ENCODE data around the gene SATB2.

The SATB2 gene

GRCh38 chr2:199312931-199313330 lies 144.8 kb downstream of the SATB2 start:
- H3K27ac ChIP-seq (ENCODE audit: extremely low read depth, low read depth, low read length) = no peak overlapping the region
- no peak overlapping the region for H3K4me3 ChIP-seq (ENCODE audit: low read depth, low read length)
- H3K36me3 ChIP-seq (ENCODE audit: control insufficient read depth in 2 of 2, insufficient read depth in 1 of 2, low read length in 2 of 2) = peaks cover 6 to 68% of the 10 kb centered on the region in 2 experiments; a peak in 2 of 3 replicates
- POLR2A ChIA-PET = no interaction called here
- TF ChIP-seq ZNF555 (tag by site-specific recombination; conservative IDR thresholded peaks at IDR 0.05) (no peak), ZNF221 (tag by site-specific recombination; IDR thresholded peaks at IDR 0.05; ENCODE audit: borderline replicate concordance) (no peak), SETDB1 (IDR thresholded peaks at IDR 0.05; ENCODE audit: insufficient read length, low read length) (no peak), PRDM2 (tag by site-specific recombination; IDR thresholded peaks at IDR 0.05; ENCODE audit: borderline replicate concordance) (no peak), ZNF184 (tag by site-specific recombination; IDR thresholded peaks at IDR 0.05) (no peak), ZNF223 (tag by site-specific recombination; IDR thresholded peaks at IDR 0.05) (no peak), ZNF311 (tag by site-specific recombination; IDR thresholded peaks at IDR 0.05; ENCODE audit: borderline replicate concordance) (no peak), ZNF174 (tag by site-specific recombination; IDR thresholded peaks at IDR 0.05) (no peak), ZNF24 (tag by site-specific recombination; IDR thresholded peaks at IDR 0.05) (no peak), ZNF302 (tag by site-specific recombination; IDR thresholded peaks at IDR 0.05; ENCODE audit: low read depth) (no peak), KLF7 (tag by site-specific recombination; IDR thresholded peaks at IDR 0.05; ENCODE audit: borderline replicate concordance) (no peak), ZSCAN4 (tag by site-specific recombination; IDR thresholded peaks at IDR 0.05) (no peak), ZNF548 (tag by site-specific recombination; IDR thresholded peaks at IDR 0.05) (no peak)
- H3K4me1 ChIP-seq (ENCODE audit: control insufficient read depth, insufficient read depth, low read length) = 0 out of 2 replicates have a peak, but pooled peaks cover 2% of the 10 kb centered on the region
- CTCF ChIA-PET = no interaction called here
- H3K9me3 ChIP-seq (ENCODE audit: control insufficient read depth, insufficient read depth, low read depth, low read length) = no peaks in the 10 kb centered on the region

GRCh38 chr2:199310771-199311585 lies 146.8 kb downstream of the SATB2 start:
- peaks cover 2% of the 10 kb centered on the region; the same call in 1 of the 2 replicates for H3K4me1 ChIP-seq (ENCODE audit: control insufficient read depth, insufficient read depth, low read length)
- ChIA-PET CTCF (interaction anchor here (0.7 kb wide), 1 partner anchor 86 kb away, joined by 3 read pairs; no protein-coding TSS in a partner anchor), POLR2A (no interaction called here)
- no peak overlapping the region for H3K4me3 ChIP-seq (ENCODE audit: low read depth, low read length)
- TF ChIP-seq MEIS1 (CRISPR knock-in tag; IDR thresholded peaks at IDR 0.05; ENCODE audit: borderline replicate concordance) (no peak), ZNF394 (tag by site-specific recombination; IDR thresholded peaks at IDR 0.05; ENCODE audit: borderline replicate concordance) (no peak), ZNF398 (tag by site-specific recombination; IDR thresholded peaks at IDR 0.05) (no peak), PRDM10 (tag by site-specific recombination; IDR thresholded peaks at IDR 0.05) (no peak), ZNF37A (tag by site-specific recombination; IDR thresholded peaks at IDR 0.05) (no peak), ZNF174 (tag by site-specific recombination; IDR thresholded peaks at IDR 0.05) (no peak)
- no peak overlapping the region for H3K27ac ChIP-seq (ENCODE audit: extremely low read depth, low read depth, low read length)
- peaks cover 6 to 68% of the 10 kb centered on the region in 2 experiments; a peak in 2 of 3 replicates for H3K36me3 ChIP-seq (ENCODE audit: control insufficient read depth in 2 of 2, insufficient read depth in 1 of 2, low read length in 2 of 2)
- H3K9me3 ChIP-seq (ENCODE audit: control insufficient read depth, insufficient read depth, low read depth, low read length) = no peaks in the 10 kb centered on the region

Data from HEK293 (cell line).